HG03175 (cell line): ENCODE measurements around the gene RTP2.
"Not testable (repeated sequence)": the region's sequence is repeated elsewhere in the genome, so short reads cannot be mapped to it uniquely, and the experiment has no call there.

Source experiments
- ATAC-seq: cut with Tn5 transposase; IDR thresholded peaks from one replicate; pipeline ENCODE4 v1.9.1; 2021; ENCODE audit warnings: mild to moderate bottlenecking, moderate library complexity; ENCODE audit not compliant: unreplicated experiment

Gene RTP2

GRCh38 chr3:187717572-187717971, 15.2 kb upstream of the RTP2 start:
- no peak for ATAC-seq

GRCh38 chr3:187714404-187714979, 12.1 kb upstream of the RTP2 start:
- peak; percentile 89 for ATAC-seq

- ATAC-seq = no peak
Observed at GRCh38 chr3:187713504-187713903, 11.1 kb upstream of the RTP2 start.

- no peak for ATAC-seq
Observed at GRCh38 chr3:187709155-187709554, 6.8 kb upstream of the RTP2 start.

GRCh38 chr3:187708696-187709095, 6.3 kb upstream of the RTP2 start:
- no peak for ATAC-seq

DNA sequence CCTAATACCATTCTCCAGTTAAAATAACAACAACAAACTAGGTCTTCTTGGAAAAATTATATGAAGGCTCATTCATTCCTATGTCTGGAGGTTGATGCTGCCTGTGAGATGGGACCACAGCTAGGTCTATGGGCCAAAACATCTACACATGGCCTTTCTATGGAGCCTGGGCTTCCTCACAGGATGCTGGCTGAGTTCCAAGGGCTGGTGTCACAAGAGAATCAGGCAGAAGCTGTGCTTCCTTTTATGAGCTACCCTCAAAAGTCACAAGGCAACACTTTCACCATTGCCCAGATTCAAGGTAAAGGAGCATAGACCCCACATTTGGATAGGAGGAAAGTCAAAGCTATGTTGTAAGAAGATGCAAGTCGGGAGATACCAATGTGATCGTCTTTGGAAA, 4.6 kb upstream of the RTP2 start:
- ATAC-seq = no peak

DNA sequence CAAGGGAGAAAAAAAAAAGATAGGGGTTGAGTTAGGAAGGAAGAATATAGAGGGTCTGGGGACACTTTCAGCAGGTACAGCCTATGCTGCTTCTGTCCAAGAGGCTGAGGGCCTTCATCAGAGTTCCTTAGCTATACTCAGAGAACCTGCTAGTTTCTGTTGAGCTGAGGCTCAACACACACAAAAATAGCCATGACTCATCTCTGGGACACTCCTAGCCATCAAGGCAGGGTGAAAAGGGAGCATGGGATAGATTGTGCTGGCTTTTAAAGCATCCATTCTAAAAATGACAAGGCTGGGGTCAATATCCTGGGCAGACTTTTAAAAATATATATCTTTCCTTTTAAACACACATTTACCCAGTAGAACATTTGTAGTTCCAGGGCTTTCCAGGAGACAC, 2.8 kb upstream of the RTP2 start:
- no peak for ATAC-seq

DNA sequence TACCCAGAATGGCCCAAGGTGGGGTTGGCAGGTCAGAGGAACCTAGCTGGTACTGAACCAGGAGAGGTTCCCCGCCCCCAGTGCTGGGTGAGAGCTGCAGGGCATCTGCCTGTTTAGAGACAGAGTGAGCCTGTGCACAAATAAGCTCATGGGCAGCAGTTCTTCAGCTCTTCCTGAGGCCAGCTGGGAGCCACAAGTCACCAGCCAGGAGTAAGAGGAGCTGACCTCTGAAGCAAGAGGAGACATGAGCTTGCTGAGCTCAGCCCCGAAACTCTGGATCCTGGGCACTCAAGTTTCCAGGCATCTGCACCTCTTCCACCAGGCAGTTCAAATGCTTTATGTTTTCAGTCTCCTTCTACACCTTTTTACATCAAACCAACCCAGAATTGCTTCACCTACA, 2.1 kb downstream of the RTP2 start:
- no peak for ATAC-seq

GRCh38 chr3:187698499-187699399, 3.6 kb downstream of the RTP2 start:
- ATAC-seq = no peak

DNA sequence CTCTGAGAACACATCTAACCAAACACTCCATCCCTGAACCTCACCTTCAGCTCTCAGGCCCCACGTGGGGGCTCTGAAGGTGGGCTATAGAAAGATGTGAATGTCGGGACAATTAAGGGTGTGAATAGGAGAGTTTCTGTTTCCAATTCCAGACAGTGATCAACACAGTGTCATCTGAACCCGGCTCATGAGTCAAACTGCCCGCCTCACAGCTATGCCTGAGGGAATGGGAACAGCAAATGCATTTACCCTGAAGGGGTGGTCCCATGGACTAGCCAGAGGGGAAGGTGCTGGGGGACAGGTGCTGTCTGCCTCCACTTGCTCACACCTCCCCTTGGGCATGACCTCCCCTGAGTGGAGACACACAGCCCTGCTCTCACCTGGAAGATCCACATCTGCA, 6.3 kb downstream of the RTP2 start:
- ATAC-seq = no peak

- no peak for ATAC-seq
Observed at GRCh38 chr3:187695449-187695848, 6.9 kb downstream of the RTP2 start.

DNA sequence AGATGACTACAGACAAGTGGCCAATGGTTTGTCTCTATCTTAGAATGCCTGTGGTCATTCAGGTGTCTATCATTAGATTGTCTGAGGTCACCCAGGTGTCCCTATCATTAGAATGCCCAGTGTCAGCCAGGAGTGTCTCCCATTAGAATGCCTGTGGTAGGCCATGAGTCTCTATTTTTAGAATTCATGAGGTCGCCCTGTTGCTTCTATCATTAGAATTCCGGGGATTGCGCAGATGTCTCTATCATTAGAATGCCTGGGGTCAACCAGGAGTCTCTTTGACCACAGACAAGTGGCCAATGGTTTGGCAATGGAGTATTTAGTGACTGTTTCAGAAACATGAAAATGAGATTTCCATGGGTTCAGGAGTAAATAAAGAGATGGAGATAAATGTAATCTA, 7.6 kb downstream of the RTP2 start:
- ATAC-seq = no peak

DNA sequence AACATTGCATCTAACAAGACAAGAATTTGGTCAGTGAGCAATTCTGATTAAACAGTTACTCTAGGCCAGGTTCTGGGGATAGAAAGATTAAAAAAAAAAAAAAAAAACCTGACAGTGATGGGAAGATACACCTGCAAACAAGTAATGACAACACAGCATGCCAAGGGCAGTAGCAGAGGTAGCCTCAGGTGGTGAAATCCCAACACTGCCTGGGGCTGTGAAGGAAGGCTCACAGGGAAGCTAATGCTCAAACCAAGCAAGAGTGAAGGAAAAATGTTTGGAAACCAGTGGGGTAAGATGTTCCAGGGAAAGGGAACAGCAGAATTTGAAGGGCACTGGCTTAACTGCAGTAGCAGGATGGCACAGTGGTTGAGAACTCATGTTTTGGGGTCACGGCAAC, 8.9 kb downstream of the RTP2 start:
- ATAC-seq = no peak

GRCh38 chr3:187689984-187690383, 12.4 kb downstream of the RTP2 start:
- no peak for ATAC-seq

- ATAC-seq = no peak
Observed at GRCh38 chr3:187686621-187687273, 15.6 kb downstream of the RTP2 start.

- no peak for ATAC-seq
Observed at GRCh38 chr3:187685948-187686347, 16.4 kb downstream of the RTP2 start.

DNA sequence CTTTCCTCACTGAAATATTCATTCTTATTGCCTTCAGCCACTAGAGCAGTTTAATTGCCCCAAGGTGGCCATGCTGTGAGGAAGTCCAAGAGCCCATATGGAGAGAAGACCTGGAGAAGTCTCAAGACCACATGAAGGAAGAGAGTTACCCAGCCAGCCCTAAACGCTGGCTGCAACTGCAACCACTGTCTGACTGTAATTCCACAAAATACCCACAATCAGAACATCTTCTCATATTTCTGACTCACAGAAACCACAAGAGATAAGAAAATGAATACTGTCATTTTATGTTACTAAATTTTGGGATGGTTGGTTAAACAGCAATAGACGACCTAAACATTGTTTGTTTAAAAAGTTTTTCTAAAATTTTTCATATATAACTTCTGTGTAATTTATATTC, 17.5 kb downstream of the RTP2 start:
- ATAC-seq = no peak

GRCh38 chr3:187684444-187684843, 17.9 kb downstream of the RTP2 start:
- no peak for ATAC-seq

DNA sequence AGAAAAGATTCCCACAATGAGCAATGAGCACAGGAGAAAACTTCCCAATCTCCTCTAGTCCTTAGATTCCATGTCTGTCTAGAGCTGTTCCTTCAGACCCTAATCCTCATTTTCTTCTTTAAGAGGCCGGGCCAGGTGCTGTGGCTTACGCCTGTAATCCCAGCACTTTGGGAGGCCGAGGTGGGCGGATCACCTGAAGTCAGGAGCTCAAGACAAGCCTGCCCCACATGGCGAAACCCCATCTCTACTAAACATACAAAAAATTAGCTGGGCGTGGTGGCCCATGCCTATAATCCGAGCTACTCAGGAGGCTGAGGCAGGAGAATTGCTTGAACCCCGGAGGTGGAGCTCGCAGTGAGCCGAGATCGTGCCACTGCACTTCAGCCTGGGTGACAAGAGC, 20.6 kb downstream of the RTP2 start:
- ATAC-seq = not testable (repeated sequence)

DNA sequence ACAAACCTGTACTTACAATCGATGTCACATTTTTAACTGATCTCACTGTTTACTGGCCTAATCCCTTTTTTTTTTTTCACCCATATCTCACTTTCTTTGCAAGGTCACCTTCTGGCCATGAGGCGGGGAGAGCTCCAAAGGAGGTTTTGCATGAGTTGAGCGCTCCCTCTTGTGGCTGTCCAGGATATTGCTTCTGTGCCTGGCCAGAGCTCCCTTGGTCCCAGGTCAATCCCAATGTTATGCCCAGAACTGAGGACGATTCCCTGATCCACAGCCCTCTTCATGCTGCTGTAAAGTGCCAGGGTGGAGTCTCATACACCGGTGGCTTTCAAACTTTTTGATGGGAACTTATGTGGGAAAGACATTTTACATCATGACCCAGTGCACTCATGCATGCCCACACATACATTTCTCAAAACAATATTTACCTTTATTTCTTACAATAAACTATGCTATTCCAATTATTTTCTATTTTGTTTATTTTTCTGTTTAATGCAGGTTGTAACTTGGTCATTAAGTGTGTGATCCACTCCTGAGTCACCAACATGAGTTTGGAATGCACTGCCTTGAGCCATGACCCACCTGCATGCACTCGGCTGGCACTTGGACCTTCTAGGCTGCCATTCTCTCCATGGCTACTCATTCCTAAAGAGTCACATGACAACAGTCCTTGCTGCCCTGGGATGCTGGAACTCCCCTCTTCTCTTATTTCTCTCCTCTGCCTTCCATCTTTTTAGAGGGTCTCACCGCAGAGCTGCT, 22.5 kb downstream of the RTP2 start:
- ATAC-seq = peak; percentile 80

GRCh38 chr3:187678726-187679268, 23.6 kb downstream of the RTP2 start:
- peak; percentile 53 for ATAC-seq
